Stimulated activated CD4-positive, alpha-beta T cell treated with anti-CD3 and anti-CD28 coated beads, TNF-alpha, amount 100 ng/mL, for 4 hours (primary cell): ENCODE data around the gene ETS1.

Experiments
- DNase-seq, 3 experiments: peaks; one replicate each; pipeline ENCODE4 v3.0.0-alpha.2; 2020; ENCODE audit warnings: low read depth in 3 of 3

ETS1 gene

DNA sequence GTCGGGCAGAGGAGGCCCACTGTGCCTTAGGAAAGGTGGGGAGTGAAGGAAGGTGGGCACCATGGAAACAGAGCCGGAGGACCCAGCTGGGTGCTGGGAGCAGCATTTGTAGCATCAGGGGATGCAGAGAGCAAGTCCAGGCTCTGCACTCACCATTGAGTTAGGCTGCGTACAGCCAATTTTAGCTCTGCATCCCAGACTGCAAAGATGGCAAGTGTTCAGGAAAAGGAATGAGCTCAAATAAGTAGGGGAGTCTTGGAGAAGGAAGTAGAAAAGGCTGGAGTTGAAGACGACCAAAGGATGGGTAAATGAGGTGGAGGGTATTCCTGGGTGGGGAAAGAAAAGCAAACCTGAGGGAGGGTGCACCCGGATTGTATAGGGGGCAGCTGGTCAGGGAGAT, 31.6 kb upstream of the ETS1 start:
- no peak for DNase-seq

DNA sequence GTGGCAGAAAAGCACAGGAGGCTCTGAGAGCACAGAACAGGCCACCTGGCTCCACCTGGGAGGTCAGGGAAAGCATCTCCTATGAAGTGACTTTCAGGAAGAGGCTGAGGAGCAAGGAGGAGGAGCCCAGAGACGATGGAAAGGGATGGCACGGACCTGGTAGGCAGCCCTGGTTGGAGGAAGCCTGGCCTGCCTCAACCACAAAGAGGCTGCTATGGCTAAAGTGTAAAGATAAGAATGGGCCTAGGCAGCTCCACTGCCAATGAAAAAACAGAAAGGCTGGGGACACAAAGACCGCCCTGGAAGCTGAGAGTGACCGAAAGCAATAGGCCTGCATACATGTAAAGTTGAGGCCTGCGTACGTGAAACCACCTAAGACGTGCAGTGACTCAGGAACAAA, 31.2 kb upstream of the ETS1 start:
- DNase-seq = no peak

DNA sequence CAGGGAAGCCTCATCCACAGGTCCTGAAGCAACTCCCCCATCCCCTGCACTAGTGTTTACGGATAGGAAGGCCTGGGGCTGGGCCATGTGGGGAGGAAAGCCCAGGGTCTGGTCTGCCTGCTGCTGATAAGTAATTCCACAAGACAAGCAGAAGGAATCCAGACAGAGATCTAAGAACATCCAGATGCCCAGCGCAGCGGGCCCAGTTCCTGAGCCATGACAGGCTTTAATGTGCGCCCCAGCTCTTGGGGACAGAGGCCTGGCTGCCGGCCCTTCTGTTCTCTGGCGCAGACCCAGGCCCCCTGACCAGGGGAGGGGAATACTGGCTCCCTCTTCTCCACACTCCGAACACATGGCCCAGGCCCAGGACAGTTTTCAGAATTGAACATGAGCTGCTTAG, 28.8 kb upstream of the ETS1 start:
- no peak for DNase-seq

DNA sequence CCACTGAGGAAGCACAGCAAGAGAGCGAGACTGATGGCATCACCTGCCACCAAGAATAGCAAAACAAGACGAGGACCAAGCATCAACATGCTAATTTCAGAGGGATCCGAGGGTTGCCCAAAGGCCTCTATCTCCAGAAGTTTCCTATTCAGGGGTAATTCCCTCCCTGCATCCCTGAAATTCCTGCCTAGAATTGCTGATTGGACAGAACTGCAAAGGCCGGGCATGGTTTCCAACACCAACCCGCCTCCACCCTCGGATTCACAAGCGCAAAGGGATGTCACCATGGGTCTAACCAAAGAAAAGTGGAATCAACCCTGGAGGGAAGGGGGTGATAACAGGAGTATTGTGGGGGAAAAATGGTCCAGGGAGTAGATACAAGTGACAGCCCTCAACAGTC, 28.3 kb upstream of the ETS1 start:
- DNase-seq = no peak

- no peak for DNase-seq
Observed at GRCh38 chr11:128615076-128615475, 27.7 kb upstream of the ETS1 start.

GRCh38 chr11:128614026-128614425, 26.7 kb upstream of the ETS1 start:
- no peak for DNase-seq

DNA sequence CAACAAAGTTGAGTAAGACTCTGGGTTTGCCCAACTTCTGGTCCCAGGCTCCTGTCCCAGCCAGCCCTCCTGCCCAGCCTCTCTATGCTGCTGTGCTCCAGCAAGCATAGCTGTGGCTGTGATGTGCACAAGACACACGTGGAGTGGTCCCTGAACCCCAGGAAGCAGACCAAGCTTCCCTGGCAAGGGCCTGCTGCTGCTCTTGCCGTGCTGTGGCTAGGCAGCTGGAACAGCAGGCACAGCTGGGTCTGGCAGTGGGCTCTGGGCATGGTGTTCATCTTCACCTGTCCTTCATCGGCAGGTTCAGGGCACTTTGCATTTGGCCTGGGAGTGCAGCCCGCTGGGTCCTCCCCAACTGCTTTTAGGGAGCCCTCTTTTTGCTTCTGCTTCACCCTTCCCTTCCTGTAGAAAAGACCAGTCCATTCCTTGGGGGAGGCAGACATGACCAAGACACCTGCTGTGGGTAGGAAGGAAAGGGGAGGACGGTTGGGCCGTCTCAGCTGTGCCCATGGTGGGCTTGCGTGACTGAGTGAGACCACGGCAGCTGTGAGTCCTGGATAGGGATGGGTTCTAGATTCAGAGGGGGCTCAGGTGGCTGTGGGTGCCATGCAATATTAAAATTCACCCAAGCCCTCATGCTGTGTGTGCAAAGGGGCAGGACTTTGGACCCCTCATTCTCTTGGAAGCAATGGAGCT, 26.1 kb upstream of the ETS1 start:
- no peak for DNase-seq

DNA sequence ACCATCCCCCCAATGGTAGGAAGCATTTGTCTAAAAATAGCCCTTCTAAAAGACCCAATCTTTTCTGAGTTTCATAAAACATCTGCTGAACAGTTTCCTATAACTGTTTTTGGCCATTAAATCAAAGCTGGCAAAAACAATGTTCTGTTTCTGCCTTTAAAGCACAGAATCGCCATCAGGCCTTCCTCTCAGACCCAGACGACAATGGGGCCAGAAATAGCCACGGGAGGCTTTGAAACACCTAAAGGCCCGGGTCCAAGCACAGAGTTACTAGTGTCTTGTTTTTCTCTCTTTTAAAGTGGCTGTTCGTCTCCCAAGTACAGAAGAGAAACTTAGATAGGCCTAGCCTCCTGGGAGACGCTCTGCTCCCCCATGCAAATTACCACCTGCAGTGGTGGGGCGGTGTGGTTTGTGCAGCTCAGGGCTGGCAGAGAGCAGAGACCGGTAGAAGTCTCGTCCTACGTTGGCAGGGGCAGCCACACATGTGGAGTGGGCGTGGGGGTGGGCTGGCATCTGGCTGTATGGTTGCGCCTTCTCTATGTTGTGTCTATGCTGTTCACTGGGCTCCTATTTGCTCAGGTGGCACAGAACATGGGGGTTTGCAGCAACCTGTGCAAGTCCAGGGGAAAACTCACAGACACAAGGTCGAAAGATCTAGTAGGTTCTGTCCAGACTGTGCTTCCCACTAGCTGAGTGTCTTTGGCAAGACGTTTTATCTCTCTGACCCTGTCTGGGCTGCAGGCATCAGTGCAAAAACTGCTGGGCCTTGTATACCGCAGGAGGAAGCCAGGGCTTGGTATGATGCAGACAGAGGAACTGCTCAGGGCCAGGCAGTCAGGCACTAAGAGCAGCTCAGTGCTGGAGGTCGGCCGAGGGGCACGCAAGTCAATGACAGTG, 23.6 kb upstream of the ETS1 start:
- peak in 1 of 3 experiments; percentile 42 for DNase-seq

DNA sequence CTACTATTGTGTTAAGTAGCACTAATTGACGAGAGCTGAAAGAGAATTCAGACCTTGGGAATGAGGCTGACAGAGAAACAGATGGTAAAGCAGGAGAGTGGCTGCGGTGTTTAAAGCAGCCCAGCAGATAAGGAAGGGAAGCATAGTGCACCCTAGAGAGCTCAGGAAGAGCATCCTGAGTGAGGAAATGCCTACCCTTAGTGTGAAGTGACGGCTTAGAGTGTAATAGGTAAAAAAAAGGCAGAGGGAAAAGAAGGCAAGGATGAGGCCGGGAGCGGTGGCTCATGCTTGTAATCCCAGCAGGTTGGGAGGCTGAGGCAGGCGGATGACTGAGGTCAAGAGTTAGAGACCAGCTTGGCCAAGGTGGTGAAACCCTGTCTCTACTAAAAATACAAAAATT, 22.4 kb upstream of the ETS1 start:
- no peak for DNase-seq

GRCh38 chr11:128608746-128609407, 21.5 kb upstream of the ETS1 start:
- no peak for DNase-seq

DNA sequence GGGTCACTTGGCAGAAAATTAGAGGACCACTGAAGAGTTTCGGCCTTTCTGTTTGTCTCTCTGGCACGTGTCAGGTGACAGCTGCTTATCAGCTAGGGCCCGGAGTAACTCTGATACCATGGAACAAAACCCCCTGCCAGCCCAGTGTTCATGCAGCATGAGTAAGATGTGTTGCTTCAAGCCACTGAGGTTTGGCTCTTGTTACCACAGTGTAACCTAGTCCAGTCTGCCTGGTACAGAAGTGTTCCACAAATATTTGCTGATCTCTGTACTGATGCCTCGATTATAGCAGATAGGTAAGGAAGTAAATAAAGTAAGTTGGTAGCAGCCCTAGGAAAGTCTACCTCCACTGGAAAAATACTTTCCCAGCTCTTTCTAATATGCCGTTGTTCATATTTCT, 20.5 kb upstream of the ETS1 start:
- DNase-seq = no peak

GRCh38 chr11:128604723-128605122, 17.4 kb upstream of the ETS1 start:
- no peak for DNase-seq

GRCh38 chr11:128603752-128604414, 16.5 kb upstream of the ETS1 start:
- no peak for DNase-seq

GRCh38 chr11:128603003-128603696, 15.8 kb upstream of the ETS1 start:
- no peak for DNase-seq

- no peak for DNase-seq
Observed at GRCh38 chr11:128599729-128600128, 12.4 kb upstream of the ETS1 start.

DNA sequence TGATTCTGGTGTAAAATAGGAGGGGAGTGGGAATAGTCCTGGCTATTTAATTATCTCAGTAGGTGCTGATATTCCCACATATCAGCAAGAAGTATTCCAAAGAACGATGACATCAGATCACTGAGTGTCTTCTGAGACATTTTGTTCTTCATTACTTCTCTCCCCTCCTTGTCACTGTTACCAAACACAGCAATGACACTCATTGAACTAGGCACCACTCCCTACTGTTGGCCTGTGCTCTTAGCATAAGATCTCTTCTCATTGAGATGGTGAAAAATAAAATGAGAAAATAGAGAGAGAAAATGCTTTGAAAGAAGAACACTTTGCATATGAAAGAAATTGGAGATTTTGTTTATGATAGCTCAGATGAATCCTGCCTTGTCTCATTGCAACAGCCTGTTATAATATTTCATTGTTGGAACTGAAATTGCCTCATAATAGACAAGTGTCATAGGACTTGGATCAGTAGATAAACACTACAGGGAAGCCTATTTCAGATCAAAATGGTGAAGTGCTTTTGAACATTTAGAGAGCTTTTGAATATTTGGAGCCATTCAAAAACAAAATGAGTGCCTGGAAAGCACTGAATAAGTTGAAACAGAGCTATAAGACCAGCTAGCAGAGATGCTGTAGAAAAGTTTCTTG, 11.3 kb upstream of the ETS1 start:
- DNase-seq = no peak

GRCh38 chr11:128598096-128598495, 10.7 kb upstream of the ETS1 start:
- no peak for DNase-seq

DNA sequence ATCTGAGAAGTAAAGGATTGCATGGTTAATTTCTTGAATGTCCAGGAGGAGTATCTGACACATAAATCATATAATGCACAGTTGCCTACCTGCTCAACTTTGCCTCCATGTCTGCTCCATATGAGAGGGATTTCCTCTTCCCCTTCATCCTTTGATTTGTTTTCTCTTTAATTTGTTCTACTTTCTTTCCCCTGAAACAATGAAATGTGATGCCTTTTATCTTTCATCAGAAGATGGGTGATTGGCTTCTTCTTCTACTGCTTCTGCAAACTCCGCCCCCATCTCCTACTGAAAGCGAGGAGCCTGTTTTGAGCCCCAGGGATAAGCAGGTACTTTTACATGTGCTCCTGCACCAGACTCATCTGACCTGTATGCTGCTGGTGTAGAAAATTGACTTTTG, 9.9 kb upstream of the ETS1 start:
- no peak for DNase-seq

DNA sequence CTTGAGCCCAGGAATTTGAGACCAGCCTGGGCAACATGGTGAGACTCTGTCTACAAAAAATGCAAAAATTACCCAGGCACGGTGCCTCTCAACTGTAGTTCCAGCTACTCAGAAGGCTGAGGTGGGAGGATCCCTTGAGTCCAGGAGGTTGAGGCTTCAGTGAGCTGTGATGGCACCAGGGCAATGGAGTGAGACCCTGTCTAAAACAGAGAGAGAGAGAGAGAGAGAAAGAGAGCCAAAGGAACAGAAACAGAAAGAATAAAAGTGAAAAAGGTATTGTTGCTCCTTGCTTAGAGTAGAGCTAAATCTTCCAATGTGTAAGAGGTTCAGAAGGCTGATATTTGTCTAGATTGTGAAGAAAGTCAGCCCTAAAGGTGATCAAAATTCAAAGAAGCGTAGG, 8.9 kb upstream of the ETS1 start:
- no peak for DNase-seq

- DNase-seq = no peak
Observed at GRCh38 chr11:128595775-128596174, 8.4 kb upstream of the ETS1 start.

GRCh38 chr11:128595221-128595620, 7.9 kb upstream of the ETS1 start:
- no peak for DNase-seq
